NCI-H748 treated with DMSO at 0.1 percent for 48 hours (cell line): ENCODE data around the gene TBL1X.
A peak's percentile ranks its signal among the peaks of the same experiment; 100 is the strongest.
"Not testable (repeated sequence)": the region's sequence is repeated elsewhere in the genome, so short reads cannot be mapped to it uniquely, and the experiment has no call there.

Experiments used
- DNase-seq: peaks from one replicate; lab custom pipeline; 2025; lab: John Stamatoyannopoulos, UW

Gene TBL1X

DNA sequence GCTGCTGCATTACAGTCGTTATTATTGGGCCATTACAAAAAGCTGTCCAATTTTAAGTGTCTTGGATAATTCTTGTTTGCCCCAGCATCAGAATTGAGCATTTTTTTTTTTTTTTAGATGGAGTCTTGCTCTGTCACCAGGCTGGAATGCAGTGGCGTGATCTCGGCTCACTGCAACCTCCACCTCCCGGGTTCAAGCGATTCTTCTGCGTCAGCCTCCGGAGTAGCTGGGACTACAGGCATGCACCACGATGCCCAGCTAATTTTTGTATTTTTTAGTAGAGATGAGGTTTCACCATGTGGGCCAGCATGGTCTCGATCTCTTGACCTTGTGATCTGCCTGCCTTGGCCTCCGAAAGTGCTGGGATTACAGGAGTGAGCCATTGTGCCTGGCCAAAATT lies 71.3 kb downstream of the TBL1X start:
- DNase-seq = not testable (repeated sequence)

DNA sequence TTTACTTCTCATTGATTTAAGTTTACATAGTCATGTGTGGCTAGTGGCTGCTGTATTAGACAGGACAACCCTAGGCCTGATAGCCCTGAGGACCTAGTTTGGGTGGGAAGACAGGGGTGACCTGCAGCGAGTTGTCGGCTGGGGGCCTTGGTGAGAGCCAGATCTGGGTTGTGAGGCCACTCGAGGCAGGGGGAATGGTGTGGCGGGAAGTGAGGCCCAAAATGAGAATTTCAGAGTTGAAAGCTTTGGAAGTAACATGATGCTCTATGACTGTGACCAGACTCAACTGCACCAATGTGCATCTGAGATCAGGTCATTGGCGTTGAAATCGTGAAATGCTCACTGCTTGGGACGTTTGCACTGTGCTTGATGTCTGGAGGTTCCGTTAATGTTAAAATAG lies 72.9 kb downstream of the TBL1X start:
- no peak for DNase-seq

DNA sequence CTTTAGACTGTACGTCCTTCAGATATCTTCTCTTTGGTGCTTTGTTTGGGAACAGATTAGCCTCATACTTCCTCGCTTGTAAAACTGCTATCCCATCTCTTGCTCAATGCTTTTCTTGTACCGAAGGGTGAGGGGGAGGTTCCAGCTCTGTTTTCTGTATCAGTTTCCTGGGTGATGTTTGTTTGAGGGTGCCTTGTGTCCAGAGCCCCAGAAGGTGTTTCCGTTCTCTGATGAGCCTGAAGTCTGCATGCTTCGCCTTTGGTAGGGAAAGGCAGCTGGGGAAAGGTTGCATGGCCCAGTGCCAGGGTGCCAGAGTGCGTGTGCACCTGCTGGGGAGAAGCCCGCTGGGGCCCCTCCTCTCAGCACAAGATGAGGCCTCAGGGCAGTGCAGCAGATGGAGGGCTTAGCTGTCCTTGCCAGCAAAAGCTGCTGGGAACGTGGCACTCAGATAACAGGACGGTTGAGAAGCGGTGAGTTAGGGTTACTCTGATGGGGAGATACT lies 73.7 kb downstream of the TBL1X start:
- DNase-seq = no peak

GRCh38 chrX:9539605-9540387 lies 74.9 kb downstream of the TBL1X start:
- DNase-seq = no peak

- DNase-seq = no peak
These were observed 77.4 kb downstream of the TBL1X start for GRCh38 chrX:9542106-9542760.

- DNase-seq = no peak
These were observed 77.9 kb downstream of the TBL1X start for GRCh38 chrX:9542761-9543111.

DNA sequence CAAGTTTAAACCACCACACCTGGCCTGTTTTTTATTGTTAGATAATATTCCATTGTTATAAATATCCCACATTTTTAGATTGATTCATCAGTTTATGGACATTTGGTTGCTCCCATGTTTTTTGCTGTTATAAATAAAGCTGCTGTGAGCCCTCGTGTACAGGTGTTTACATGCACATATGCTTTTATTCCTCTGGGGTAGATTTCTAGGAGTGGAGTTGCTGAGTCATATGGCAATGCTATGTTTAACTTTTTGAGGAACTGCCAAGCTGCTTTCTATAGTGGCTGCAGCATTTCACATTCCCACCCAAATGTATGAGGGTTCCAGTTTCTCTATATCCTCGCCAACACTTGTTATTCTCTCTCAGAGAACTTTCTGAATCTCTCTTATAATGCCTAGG lies 90.5 kb downstream of the TBL1X start:
- DNase-seq = no peak

- no peak for DNase-seq
These were observed 92.2 kb downstream of the TBL1X start for GRCh38 chrX:9557091-9557490.

GRCh38 chrX:9557521-9557920 lies 92.7 kb downstream of the TBL1X start:
- no peak for DNase-seq

- no peak for DNase-seq
These were observed 93.8 kb downstream of the TBL1X start for GRCh38 chrX:9558615-9559014.

- DNase-seq = no peak
These were observed 95.4 kb downstream of the TBL1X start for GRCh38 chrX:9560219-9560618.

- no peak for DNase-seq
These were observed 96.3 kb downstream of the TBL1X start for GRCh38 chrX:9561199-9561598.

- DNase-seq = no peak
These were observed 98.0 kb downstream of the TBL1X start for GRCh38 chrX:9562851-9563250.

DNA sequence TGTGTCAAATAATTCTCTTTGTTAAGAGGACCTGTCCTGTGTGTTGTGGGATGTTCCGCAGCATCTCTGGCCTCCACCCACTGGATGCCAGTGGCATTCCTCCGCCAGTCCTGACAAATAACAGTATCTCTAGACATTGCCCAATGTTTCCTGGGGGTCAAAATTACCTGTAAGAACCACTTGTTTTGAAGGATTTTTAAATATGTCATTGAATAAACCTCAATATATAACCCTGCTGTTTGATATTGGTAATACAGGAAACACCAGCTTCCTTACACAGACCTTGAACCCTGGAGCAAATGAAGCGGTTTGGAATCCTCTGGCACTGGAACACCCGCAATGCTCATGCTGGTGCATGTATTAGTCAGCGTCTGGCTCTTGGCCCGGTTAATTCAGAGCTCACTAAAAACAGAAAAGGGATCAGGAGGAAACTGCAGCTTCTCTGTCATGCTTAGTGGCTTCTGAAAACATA lies 101.3 kb downstream of the TBL1X start:
- DNase-seq = no peak

DNA sequence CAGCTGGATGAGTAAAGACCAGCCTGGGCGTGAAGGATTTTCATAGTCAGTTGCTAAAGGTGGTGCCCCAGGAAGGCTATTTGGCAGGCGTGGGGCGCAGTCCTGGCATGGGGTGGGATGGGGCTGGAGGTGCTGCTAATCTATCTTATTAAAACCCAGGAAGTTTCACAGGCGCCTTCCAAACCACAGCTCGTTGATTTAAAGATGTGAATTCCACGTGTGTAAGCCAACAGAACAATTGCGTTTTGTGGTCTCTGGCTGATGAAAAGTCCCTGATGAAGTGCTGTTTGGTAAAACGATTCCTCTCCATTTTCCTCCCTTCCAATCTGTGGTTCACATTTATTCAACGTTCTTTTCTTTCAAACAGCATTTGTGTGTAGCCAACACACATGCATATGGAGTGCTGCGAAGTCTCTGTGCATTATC lies 105.0 kb downstream of the TBL1X start:
- no peak for DNase-seq

GRCh38 chrX:9573282-9574106 lies 108.6 kb downstream of the TBL1X start:
- no peak for DNase-seq

DNA sequence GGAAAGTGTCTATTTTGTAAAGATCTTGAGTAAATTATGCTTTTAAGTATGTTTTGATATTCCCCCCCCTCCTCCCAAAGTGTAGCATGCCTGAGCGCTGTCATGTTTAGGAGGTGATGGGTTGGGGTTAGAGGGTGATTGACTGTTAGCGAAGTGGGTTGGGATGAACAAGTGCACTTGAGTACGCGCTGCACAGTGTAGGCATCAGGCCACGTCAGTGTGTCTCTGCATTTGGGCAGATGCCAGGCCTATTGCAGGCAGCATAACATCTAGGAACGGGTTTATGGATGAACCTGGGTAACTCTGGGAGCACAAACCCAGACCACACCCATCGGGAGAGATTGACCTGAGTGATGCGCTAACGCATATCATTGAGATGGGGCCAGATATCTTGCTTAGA lies 111.2 kb downstream of the TBL1X start:
- peak; percentile 4 for DNase-seq

DNA sequence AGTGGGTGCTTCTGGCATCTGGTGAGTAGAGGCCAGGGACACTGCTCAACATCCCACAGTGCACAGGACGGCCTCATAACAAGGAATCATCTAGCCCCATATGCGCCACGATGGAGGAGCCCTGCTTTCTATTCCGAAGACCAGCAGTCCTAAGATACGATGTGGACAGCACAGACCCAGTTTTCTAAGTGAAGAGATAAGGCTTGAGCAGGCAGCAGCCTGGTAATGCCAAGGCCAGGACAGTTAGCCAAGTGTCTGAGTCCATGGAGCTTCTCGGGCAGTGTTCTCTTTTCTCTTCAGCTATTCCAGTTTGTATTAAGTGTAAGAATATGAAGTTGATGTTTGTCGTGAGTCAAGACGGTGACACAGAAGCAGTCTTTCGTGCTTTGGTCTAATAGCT lies 112.7 kb downstream of the TBL1X start:
- DNase-seq = no peak

GRCh38 chrX:9578083-9578779 lies 113.4 kb downstream of the TBL1X start:
- no peak for DNase-seq

DNA sequence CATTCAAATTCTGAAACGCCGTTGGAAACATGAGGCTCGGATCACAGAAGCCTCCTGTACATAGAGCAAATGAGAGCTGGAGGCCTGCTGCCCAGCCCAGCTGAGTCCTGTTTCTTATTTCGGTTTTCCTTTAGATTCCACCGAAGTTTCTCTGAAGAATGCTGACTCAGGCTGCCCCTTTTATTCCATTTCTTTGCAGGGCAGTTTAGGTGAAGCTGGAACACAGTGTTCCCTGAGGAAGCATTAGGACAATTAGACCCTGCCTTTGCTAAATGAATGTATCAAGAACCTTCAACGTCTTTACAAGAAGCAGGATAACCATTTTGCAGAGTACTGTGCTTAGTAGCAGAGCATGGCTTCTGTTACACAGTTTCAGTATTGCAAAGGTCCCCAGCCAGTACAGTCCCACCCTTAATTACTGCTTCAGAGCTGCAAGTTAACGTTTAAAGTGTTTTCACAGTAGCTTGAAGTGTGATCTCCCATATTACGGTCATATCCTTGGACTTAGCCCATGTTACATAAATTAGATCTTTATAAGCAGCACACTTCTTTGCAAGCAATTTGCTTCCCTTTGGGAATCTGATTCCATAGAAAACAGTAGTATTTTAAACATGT lies 117.0 kb downstream of the TBL1X start:
- DNase-seq = no peak

- peak; percentile 35 for DNase-seq
These were observed 118.1 kb downstream of the TBL1X start for GRCh38 chrX:9582956-9583355.

GRCh38 chrX:9586992-9587392 lies 122.1 kb downstream of the TBL1X start:
- peak; percentile 36 for DNase-seq
